NOMO-1 treated with DMSO at 0.1 percent for 48 hours (cell line): ENCODE data around the gene PNPLA7.
"Not testable (repeated sequence)": the region's sequence is repeated elsewhere in the genome, so short reads cannot be mapped to it uniquely, and the experiment has no call there.

Experiments used
- DNase-seq: peaks from one replicate; lab custom pipeline; 2025; ENCODE audit not compliant: unreplicated experiment; lab: John Stamatoyannopoulos, UW

The PNPLA7 gene

GRCh38 chr9:137550231-137550621 is at the start of gene PNPLA7:
TSS of gene PNPLA7 (minus strand) at chr9:137550402. CDS start at chr9:137550197, 205 bp downstream.
- peak; percentile 71 for DNase-seq

GRCh38 chr9:137598943-137599342 is 48.7 kb upstream of the PNPLA7 start:
- DNase-seq = no peak

GRCh38 chr9:137596577-137596976 is 46.4 kb upstream of the PNPLA7 start:
- not testable (repeated sequence) for DNase-seq

- no peak for DNase-seq
These were observed 43.0 kb upstream of the PNPLA7 start for GRCh38 chr9:137593176-137593575.

GRCh38 chr9:137592767-137593166 is 42.6 kb upstream of the PNPLA7 start:
- DNase-seq = peak; percentile 43

- peak; percentile 89 for DNase-seq
These were observed 40.5 kb upstream of the PNPLA7 start, which contains the start of gene ZMYND19 for GRCh38 chr9:137590469-137591383. TSS of gene ZMYND19 (minus strand) at chr9:137590512. CDS start at chr9:137590263, 249 bp downstream.

- DNase-seq = no peak
These were observed 39.9 kb upstream of the PNPLA7 start for GRCh38 chr9:137590123-137590468.

GRCh38 chr9:137589441-137590122 is 39.4 kb upstream of the PNPLA7 start:
- DNase-seq = peak; percentile 16

GRCh38 chr9:137588891-137589290 is 38.7 kb upstream of the PNPLA7 start:
- DNase-seq = no peak

- DNase-seq = no peak
These were observed 38.1 kb upstream of the PNPLA7 start for GRCh38 chr9:137588311-137588710.

GRCh38 chr9:137586854-137587253 is 36.7 kb upstream of the PNPLA7 start:
- DNase-seq = no peak

GRCh38 chr9:137583957-137584356 is 33.8 kb upstream of the PNPLA7 start:
- no peak for DNase-seq

GRCh38 chr9:137583347-137583746 is 33.1 kb upstream of the PNPLA7 start:
- no peak for DNase-seq

GRCh38 chr9:137582286-137582860 is 32.2 kb upstream of the PNPLA7 start:
- peak; percentile 44 for DNase-seq

- no peak for DNase-seq
These were observed 31.4 kb upstream of the PNPLA7 start for GRCh38 chr9:137581361-137582285.

- no peak for DNase-seq
These were observed 30.7 kb upstream of the PNPLA7 start for GRCh38 chr9:137580954-137581322.

- DNase-seq = no peak
These were observed 30.2 kb upstream of the PNPLA7 start for GRCh38 chr9:137580209-137580953.

GRCh38 chr9:137579259-137579604 is 29.0 kb upstream of the PNPLA7 start:
- no peak for DNase-seq

- DNase-seq = peak; percentile 88
These were observed 28.5 kb upstream of the PNPLA7 start, which contains the start of gene DPH7 for GRCh38 chr9:137578518-137579258. TSS of gene DPH7 (minus strand) at chr9:137578925. CDS start at chr9:137578777, 148 bp downstream.
